ENCODE data around the gene FLT3.
"Not testable (repeated sequence)": the region's sequence is repeated elsewhere in the genome, so short reads cannot be mapped to it uniquely, and the experiment has no call there.

Gene FLT3

GRCh38 chr13:27971776-27972477 is 128.4 kb downstream of the FLT3 start:
- DNase-seq (ENCODE audit: low read depth), result no peak

GRCh38 chr13:27971236-27971645 is 129.1 kb downstream of the FLT3 start:
- DNase-seq (ENCODE audit: low read depth), result no peak

- DNase-seq (ENCODE audit: low read depth), result no peak
These were observed 129.8 kb downstream of the FLT3 start for GRCh38 chr13:27970382-27971235.

GRCh38 chr13:27969866-27970229 is 130.5 kb downstream of the FLT3 start:
- DNase-seq (ENCODE audit: low read depth), result no peak

GRCh38 chr13:27969082-27969865 is 131.1 kb downstream of the FLT3 start, which contains the start of gene CDX2:
TSS of gene CDX2 (minus strand) at chr13:27969315. CDS start at chr13:27969006, 309 bp downstream.
- no peak for DNase-seq (ENCODE audit: low read depth)

GRCh38 chr13:27968316-27969081 is 131.9 kb downstream of the FLT3 start:
- no peak for DNase-seq (ENCODE audit: low read depth)

- no peak for DNase-seq (ENCODE audit: low read depth)
These were observed 132.6 kb downstream of the FLT3 start for GRCh38 chr13:27967736-27968315.

GRCh38 chr13:27967203-27967735 is 133.1 kb downstream of the FLT3 start:
- DNase-seq (ENCODE audit: low read depth), result no peak

GRCh38 chr13:27966641-27967202 is 133.7 kb downstream of the FLT3 start:
- no peak for DNase-seq (ENCODE audit: low read depth)

- DNase-seq (ENCODE audit: low read depth), result no peak
These were observed 134.4 kb downstream of the FLT3 start for GRCh38 chr13:27965740-27966640.

GRCh38 chr13:27965343-27965739 is 135.0 kb downstream of the FLT3 start:
- DNase-seq (ENCODE audit: low read depth), result no peak

GRCh38 chr13:27964741-27965323 is 135.5 kb downstream of the FLT3 start:
- no peak for DNase-seq (ENCODE audit: low read depth)

- not testable (repeated sequence) for DNase-seq (ENCODE audit: low read depth)
These were observed 136.2 kb downstream of the FLT3 start for GRCh38 chr13:27964206-27964605.

- DNase-seq (ENCODE audit: low read depth), result no peak
These were observed 136.9 kb downstream of the FLT3 start for GRCh38 chr13:27963491-27963890.

- DNase-seq (ENCODE audit: low read depth), result no peak
These were observed 137.4 kb downstream of the FLT3 start for GRCh38 chr13:27962982-27963381.

- no peak for DNase-seq (ENCODE audit: low read depth)
These were observed 138.1 kb downstream of the FLT3 start for GRCh38 chr13:27962128-27962841.

GRCh38 chr13:27961227-27962085 is 138.9 kb downstream of the FLT3 start:
- no peak for DNase-seq (ENCODE audit: low read depth)

All from amniotic epithelial cell (primary cell).